GM18907 (cell line): ENCODE measurements around the gene OR52K1.
"Not testable (repeated sequence)": the region's sequence is repeated elsewhere in the genome, so short reads cannot be mapped to it uniquely, and the experiment has no call there.

Experiments used
- ATAC-seq: cut with Tn5 transposase; IDR thresholded peaks from one replicate; pipeline ENCODE4 v1.9.1; 2021; ENCODE audit warnings: mild to moderate bottlenecking, moderate library complexity; ENCODE audit not compliant: unreplicated experiment

OR52K1 gene

DNA sequence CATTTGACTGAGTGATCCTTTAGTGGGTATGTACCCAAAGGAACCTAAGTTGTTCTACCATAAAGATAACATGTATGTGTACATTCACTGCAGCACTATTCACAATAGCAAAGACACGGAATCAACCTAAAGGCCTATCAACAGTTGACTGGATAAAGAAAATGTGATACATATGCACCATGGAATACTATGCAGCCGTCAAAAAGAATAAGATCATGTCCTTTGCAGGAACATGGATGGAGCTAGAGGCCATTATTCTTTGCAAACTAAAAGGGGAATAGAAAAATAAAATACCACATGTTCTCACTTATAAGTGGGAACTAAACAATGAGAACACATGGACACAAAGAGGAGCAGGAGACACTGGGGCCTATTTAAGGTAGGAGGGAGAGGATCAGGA, 9.0 kb downstream of the OR52K1 start:
- not testable (repeated sequence) for ATAC-seq

DNA sequence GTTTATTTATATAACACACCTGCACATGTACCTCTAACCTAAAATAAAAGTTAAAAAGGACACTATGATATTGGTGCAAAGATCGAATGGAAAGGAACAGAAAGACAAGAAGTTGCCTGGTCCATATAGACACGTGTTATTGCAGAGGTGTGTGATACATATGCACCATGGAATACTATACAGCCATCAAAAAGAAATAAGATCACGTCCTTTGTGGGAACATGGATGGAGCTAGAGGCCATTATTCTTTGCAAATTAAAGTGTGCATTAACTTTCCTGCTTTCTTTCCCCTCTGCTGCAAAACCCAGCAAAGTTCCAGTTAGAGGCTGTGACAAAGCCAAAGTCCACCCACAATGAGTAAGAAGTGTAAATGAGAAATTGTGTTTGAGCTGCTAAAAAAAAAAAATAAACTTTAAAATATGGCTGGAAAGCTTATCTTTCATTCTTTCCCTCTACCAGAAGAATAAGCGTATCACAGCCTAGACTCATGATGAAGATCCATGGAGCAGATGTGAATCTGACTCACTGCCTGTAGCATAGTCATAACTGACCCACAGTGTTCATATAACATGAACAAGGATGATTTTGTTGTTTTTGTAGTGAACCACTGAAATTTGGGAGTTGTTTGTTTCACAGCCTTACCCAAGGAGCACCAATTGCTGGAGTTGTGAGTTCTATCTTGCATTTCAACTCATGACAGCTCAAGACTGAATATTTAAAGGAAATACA, 9.6 kb downstream of the OR52K1 start:
- ATAC-seq = no peak

DNA sequence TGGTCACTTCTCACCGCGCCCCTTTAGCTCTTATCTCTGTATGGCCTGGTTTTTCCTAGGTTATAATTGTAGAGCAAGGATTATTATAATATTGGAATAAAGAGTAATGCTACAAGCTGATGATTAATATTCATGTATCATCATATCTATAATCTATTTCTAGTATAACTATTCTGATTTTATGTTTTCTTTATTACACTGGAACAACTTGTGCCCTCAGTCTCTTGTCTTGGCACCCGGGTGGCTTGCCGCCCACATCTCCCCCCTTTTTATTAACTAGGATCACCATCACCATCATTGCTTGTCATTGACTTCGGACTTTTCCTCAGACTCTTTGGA, 11.0 kb downstream of the OR52K1 start:
- ATAC-seq = no peak

DNA sequence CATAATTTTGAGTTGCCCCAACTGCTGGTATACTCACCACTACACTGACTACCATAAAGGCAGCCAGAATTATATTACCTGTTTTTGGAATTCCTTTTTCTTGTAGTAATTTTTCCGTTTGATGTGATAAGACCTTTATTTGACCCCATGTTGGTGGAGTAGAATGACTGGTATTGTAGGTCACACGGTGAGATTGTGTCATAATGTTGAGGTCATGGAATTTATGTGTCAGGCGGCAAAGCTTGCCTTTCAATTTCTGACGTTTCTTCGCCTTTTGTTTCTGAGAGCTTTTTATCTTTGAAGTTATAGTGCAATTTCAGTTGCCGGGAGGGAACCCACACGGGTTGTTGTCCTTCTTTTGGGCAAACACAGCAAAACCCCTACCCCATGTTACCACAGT, 13.0 kb downstream of the OR52K1 start:
- no peak for ATAC-seq

DNA sequence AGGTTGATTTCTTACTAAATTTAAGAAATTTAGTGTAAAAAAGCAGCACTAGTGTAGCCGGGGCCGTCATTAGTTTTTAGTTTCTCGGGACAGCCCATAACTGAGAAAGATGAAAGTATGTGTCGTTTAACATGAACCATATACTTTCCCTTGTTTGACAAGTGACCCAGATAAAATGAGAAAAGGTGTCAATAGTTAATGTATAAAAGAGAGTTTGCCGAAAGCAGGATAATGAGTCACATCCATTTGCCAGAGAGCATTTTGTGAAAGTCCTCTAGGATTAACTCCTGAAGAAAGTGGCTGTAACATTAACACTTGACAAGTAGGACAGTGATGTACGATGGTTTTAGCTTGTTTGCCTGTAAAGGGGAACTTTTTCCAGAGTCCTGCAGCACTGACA, 13.5 kb downstream of the OR52K1 start:
- no peak for ATAC-seq

DNA sequence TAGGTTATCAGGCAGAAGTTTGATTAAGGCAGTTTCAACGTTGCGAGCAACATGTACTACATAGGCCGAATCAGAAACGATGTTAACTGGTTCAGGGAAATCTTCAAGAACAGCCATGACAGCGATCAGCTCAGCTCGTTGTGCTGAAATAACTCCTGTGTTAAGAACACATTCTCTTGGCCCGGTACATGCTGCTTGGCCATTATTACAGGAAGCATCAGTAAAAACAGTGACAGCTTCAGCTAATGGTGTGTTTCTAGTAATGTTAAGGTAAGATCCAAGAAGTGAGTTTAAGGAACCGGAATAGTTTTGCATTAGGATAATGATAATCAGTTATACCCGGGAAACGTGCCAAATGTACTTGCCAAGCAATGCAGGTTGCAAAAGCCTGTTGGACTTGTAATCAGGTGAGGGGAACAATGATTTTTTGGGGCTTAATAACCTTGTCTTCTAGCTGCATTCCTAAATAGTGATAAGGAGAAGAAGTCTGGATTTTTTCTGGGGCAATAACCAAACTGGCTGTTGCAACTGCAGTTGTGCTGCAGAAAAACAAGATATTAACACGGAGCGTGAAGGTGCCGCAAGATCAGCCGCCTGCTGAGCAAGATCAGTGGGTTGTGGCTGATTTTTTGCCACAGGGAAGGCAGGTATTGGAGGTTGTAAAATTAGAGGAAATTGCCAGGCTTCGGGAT, 14.3 kb downstream of the OR52K1 start:
- ATAC-seq = no peak

DNA sequence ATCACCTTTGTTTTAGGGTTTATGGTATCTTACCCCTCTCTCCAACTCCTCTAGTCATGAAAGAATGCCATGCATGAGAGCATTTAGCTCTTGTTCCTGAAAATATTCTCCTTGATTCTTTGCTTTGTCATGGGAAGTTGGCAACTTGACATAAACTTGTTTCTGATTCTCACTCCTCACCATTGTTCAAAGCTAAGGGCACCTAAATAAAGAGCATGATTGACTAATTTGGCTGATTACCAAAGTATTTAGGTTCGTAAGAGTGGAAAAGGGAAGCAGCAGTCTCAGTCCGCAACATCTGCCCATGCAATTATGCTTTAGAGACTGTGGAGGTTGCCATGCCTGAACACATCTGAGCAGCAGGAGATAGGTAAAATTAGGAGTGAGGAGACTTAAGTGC, 26.4 kb downstream of the OR52K1 start:
- ATAC-seq = no peak

DNA sequence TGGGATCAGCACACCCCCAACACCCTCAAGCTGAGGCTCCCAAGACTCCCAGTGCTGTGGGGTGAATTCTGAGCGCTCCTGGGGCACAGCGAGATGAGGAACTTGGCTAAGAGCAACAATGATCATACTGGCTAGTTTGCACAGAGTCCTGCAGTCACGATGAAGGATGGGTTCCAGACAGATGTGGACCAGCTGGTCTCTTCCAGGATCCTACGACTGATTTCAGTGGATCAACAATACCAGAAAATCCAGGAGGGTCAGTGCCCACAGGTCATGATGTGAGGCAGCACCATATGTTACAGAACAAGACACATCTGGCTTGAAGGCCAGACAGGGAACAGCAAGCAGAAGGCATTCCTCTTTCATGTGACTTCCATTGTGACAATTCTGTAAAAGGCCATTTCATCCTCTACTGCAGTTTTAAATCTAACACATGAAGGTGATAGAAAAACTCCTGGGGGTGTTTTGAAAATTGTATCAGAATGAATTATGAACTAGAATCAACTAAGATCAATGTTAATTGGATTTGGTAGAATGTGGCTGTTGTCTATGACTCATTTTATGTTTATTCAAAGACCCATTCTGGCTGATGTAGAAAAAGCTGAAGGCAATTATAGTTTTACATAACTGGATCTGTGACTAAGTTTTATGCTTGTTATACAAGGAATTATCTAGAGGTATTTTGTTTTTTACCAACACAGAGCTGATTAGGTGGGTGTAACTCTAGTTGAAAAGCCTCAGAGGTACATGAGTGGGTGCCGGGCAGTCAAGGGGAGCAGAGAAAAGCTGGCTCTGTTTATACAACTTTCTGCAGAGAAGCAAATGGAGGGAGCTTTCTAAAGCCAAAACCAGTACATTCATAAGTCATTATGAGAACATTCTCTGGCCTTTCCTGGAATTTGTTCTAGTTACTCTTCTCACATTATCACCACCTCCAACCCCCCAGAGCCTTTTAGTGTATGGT, 29.1 kb downstream of the OR52K1 start:
- no peak for ATAC-seq

DNA sequence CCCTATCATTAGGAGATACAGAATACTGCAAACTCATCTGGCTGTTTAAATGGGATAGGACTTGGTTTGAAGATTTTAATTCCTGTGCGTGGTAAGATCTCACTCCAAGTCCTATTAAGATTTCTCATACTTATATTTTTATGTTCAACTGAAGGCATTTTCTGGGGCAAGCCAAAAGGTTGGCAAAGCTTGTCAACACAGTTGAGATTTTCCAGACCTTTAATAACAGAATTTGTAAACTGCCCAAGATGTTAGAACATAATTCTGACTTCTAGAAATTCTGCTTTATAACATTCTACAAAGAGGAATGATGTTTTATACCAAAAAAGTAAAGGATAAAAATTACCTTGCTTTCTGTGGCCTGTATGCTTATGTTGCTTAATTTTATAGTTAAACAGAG, 31.8 kb downstream of the OR52K1 start:
- no peak for ATAC-seq

DNA sequence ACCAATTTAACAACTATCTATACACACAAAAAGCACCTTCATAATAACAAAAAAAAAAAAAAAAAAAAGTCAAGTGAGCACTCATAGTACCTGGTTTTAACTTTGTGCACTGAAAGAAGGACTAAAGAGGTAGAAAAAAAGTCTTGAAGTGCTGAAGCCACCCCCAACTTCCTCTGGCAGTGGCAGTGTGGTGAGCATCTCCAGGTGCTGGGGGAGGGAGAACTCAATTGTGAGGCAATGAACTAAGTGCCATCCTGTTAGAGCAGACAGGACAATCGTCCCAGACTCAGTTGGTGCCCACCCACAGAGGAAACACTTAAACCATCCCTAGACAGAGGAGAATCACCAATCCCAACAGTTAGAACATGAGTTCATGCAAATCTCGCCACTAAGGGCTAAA, 39.9 kb downstream of the OR52K1 start:
- no peak for ATAC-seq

DNA sequence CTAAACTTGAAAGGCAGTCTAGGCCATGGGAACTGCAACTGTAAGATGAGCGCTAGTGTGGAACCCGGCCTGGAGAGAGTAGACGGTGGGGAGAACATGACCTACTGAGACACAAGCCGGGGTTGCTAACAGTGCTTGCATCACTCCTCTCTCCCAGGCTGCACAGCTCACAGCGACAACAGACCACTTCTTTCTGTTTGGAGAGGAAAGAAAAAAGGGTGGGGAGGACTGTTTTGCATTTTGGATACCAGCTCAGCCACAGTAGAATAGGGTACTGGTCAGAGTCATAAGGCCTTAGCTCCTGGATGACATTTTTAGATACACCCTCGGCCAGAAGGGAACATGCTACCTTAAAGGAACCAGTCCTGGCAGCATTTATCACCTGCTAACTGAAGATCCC, 40.3 kb downstream of the OR52K1 start:
- ATAC-seq = no peak

DNA sequence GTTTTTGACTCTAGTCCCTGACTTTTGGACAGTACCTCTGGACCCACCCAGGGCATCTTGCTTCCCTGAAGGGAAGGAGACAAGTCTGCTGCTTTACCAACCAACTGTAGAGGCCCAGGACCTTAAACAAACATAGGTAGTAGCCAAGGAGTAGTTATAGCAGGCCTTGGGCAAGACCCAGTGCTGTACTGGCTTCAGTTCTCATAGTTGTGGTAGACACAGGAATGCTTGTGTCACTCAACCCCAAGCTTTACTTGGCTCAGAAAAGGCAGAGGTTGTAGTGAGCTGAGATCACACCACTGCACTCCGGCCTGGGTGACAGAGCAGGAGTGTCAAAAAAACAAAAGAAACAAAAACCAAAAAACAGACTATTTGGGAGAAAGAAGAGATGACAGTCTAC, 41.2 kb downstream of the OR52K1 start:
- no peak for ATAC-seq

DNA sequence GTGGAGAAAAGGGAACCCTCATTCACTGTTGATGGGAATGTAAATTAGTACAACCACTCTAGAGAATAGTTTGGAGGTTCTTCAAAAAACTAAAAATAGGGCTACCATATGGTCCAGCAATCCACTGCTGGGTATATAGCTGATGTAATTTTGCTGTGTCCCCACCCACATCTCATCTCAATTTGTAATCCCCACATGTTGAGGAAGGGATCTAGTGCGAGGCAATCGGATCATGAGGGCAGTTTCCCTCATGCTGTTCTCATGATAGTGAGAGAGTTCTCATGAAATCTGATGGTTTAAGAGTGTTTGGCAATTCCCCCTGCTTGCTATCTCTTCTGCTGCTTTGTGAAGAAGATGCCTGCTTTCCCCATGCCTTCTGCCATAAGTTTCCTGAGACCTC, 45.5 kb downstream of the OR52K1 start:
- ATAC-seq = no peak

DNA sequence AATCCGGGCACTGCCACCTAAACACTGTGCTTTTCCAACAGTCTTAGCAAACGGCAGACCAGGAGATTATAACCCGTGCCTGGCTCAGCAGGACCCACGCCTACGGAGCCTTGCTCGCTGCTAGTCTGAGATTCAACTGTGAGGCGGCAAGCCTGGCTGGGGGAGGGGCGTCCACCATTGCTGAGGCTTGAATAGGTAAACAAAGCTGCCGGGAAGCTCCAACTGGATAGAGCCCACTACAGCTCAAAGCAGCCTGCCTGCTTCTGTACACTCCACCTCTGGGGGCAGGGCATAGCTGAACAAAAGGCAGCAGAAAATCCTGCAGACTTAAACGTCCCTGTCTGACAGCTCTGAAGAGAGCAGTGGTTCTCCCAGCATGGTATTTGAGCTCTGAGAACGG, 49.2 kb downstream of the OR52K1 start:
- not testable (repeated sequence) for ATAC-seq

DNA sequence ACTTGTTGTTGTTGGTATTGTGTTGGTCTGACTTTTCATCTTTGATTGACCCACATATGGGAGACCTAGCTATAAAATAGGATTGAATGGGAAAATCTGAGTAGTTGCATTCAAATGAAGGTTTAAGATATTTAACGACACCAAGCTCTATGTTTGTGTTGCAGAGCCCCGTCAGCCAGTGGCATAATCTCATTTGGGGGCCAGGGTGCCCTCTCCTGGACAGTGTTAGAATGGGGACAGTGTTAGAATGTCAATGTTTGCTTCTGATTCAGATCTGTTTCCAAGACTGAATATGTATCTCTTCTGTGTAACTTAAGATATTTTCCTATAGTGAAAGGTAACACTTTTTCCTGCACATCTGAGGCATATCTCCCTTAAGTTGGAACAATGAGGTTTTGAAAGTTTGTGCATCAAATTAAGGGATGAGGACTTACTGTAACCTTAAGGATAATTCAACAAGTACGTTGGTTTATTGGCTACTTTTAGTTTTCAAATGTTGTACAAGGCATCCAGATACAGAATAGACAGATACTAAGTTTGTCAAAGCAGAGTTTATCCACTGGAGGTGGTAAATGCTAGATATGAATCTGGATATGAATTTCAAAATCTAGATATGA, 57.3 kb downstream of the OR52K1 start:
- no peak for ATAC-seq

DNA sequence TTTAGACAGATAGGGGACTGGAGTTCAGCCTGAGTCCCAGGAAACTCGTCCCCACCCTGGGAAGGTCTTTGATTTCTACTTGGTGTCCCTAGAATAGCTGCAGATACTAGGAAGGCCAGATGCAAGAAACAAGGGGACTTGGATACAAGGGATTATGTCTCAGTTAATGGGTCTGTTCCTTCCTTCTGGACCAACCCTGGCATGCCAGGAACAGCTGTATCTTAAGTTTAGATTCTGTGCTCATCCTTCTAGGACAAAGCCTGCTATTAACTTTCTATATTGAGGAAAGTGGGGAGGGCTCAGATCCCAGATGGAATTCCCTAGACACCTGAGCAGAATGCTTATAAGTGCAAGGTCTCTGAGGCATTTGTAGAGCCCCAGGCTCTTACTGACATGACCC, 58.6 kb downstream of the OR52K1 start:
- no peak for ATAC-seq
